Spinal cord (tissue), 10 donors: ENCODE results near the gene ZDHHC8. TPM values are rescaled to one million over a fixed set of nuclear protein-coding genes. Genes with fewer than 3 reads are reported as not detected.

Source experiments
- DNase-seq, 6 donors: peaks; one replicate each; pipeline versions ENCODE4 v3.0.0 to v3.0.0-alpha.2; 2013 to 2015; ENCODE audit warnings: low spot score in 6 of 6, low read depth in 4 of 6
- H3K27ac ChIP-seq: one replicate; pipeline ENCODE4 v1.5.1; 2013; ENCODE audit warnings: low read depth, low read length, control low read depth
- H3K27me3 ChIP-seq: one replicate; pipeline ENCODE4 v1.6.1; 2013; ENCODE audit warnings: low read length; ENCODE audit not compliant: control insufficient read depth, insufficient read depth
- H3K36me3 ChIP-seq: one replicate; pipeline ENCODE4 v1.6.1; 2013; ENCODE audit warnings: low read length; ENCODE audit not compliant: control insufficient read depth, insufficient read depth
- H3K4me1 ChIP-seq: one replicate; pipeline ENCODE4 v1.6.1; 2013; ENCODE audit warnings: low read length; ENCODE audit not compliant: control insufficient read depth, insufficient read depth
- H3K4me3 ChIP-seq: one replicate; pipeline ENCODE4 v1.5.1; 2013; ENCODE audit warnings: low read depth, low read length, control low read depth
- H3K9me3 ChIP-seq: one replicate; pipeline ENCODE4 v1.6.1; 2013; ENCODE audit warnings: low read length; ENCODE audit not compliant: control insufficient read depth, insufficient read depth
- WGBS: methylation state at CpG from one replicate; pipeline ENCODE4 v1.1.5; 2013; ENCODE audit warnings: missing lambda C conversion rate; ENCODE audit not compliant: insufficient coverage; 5-methylcytosine and 5-hydroxymethylcytosine counted together
- polyA plus RNA-seq, 2 donors: library from polyadenylated mRNA; unstranded; fragments of 120-200 nt; gene quantifications; one replicate each; pipeline ENCODE4 v1.2.1, GENCODE V29; 2013; ENCODE audit not compliant: insufficient read length in 2 of 2
- total RNA-seq, 2 donors: library from RNA; depleted of rRNA in 1 of 2; stranded (reverse); fragments of 120-200 nt in 1 of 2; fragments of >200 nt in 1 of 2; gene quantifications; one replicate each; pipeline versions ENCODE4 v1.2.3 to v1.2.4, GENCODE V29; 2013 to 2014
- donor health status: healthy.

The ZDHHC8 gene
- total and polyA plus RNA-seq, 4 donors = 9.5 to 64.4 (median 36.5) TPM

GRCh38 chr22:20151276-20151588 is 19.6 kb downstream of the ZDHHC8 start:
- no peaks in the 10 kb centered on the region for H3K9me3 ChIP-seq
- no CpG with 5 or more reads among the region's 4 CpGs for WGBS

DNA sequence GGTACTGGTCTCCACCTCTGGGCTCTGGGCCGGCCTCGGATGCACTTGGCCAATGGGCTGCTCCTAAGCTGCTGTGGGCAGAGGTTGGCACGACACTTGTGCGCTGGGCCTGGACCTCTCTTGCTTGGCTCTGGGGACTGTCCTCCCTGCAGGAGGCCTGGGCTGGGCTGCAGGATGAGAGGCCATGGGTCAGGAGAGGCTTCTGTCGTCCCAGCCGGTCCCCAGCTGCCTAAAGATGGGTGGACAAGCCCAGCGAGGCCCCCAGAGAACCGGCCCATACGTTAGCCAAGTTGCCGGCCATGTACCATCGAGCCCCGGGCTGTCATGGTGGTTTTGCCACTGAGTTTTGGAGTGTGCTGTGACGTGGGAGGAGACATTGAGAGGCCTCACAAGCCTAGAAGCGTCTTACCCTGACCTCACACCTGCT is 20.9 kb downstream of the ZDHHC8 start:
- Histone ChIP-seq H3K9me3 (no peaks in the 10 kb centered on the region), H3K4me1 (peaks cover 36% of the 10 kb centered on the region), H3K36me3 (peaks cover 25% of the 10 kb centered on the region), H3K4me3 (no peak overlapping the region), H3K27me3 (no peaks in the 10 kb centered on the region), H3K27ac (no peak overlapping the region)
- 84% methylated on average over 14 of the region's 14 CpGs for WGBS
- DNase-seq = no peak

More at GRCh38 chr22:20151276-20151588, 19.6 kb downstream of the ZDHHC8 start:
- Histone ChIP-seq H3K27me3 (no peaks in the 10 kb centered on the region), H3K36me3 (peaks cover 37% of the 10 kb centered on the region), H3K4me3 (no peak overlapping the region), H3K27ac (no peak overlapping the region), H3K4me1 (peaks cover 23% of the 10 kb centered on the region)
- no peak for DNase-seq

GRCh38 chr22:20153945-20154344 is 22.3 kb downstream of the ZDHHC8 start:
- Histone ChIP-seq H3K27ac (no peak overlapping the region), H3K4me1 (peaks cover 45% of the 10 kb centered on the region), H3K9me3 (no peaks in the 10 kb centered on the region), H3K36me3 (peaks cover 13% of the 10 kb centered on the region), H3K27me3 (no peaks in the 10 kb centered on the region), H3K4me3 (no peak overlapping the region)
- no peak for DNase-seq
- WGBS = 60% methylated on average over 15 of the region's 16 CpGs

GRCh38 chr22:20154602-20155187 is 23.1 kb downstream of the ZDHHC8 start:
- Histone ChIP-seq H3K36me3 (peaks cover 8% of the 10 kb centered on the region), H3K27ac (no peak overlapping the region), H3K9me3 (no peaks in the 10 kb centered on the region), H3K4me1 (peaks cover 51% of the 10 kb centered on the region), H3K4me3 (no peak overlapping the region), H3K27me3 (no peaks in the 10 kb centered on the region)
- WGBS = 75% methylated on average over 13 of the region's 14 CpGs
- DNase-seq = peak in 1 of 6 donors; percentile 39

- Histone ChIP-seq H3K4me1 (peaks cover 51% of the 10 kb centered on the region), H3K36me3 (peaks cover 8% of the 10 kb centered on the region), H3K27me3 (no peaks in the 10 kb centered on the region), H3K4me3 (no peak overlapping the region), H3K9me3 (no peaks in the 10 kb centered on the region), H3K27ac (no peak overlapping the region)
- WGBS = 18% methylated on average over 22 of the region's 30 CpGs
- DNase-seq = peak in 5 of 6 donors; percentile 33 to 90 (median 43)
Observed at GRCh38 chr22:20155330-20156041, 23.9 kb downstream of the ZDHHC8 start.

DNA sequence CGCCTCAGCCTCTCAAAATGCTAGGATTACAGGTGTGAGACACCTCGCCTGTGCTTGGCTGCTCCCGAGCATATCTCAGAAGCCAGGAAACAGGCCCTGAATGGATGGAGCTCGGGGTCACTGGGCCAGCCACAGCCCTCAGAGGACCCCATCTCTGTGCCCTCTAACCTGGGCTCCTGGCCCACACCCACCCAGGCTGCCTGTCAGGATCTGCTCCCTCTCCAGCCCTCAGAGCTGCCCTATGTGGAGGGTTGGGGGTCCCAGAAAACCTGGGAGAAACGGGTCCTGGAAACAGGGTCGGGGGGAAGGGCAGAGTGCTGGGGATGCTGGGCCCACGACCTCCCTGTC is 24.4 kb downstream of the ZDHHC8 start:
- H3K27me3 ChIP-seq = no peaks in the 10 kb centered on the region
- no peak for DNase-seq
- H3K4me1 ChIP-seq = peaks cover 51% of the 10 kb centered on the region
- no peak overlapping the region for H3K4me3 ChIP-seq
- 71% methylated on average over 5 of the region's 7 CpGs for WGBS
- H3K9me3 ChIP-seq = no peaks in the 10 kb centered on the region
- H3K36me3 ChIP-seq = peaks cover 8% of the 10 kb centered on the region
- H3K27ac ChIP-seq = no peak overlapping the region

DNA sequence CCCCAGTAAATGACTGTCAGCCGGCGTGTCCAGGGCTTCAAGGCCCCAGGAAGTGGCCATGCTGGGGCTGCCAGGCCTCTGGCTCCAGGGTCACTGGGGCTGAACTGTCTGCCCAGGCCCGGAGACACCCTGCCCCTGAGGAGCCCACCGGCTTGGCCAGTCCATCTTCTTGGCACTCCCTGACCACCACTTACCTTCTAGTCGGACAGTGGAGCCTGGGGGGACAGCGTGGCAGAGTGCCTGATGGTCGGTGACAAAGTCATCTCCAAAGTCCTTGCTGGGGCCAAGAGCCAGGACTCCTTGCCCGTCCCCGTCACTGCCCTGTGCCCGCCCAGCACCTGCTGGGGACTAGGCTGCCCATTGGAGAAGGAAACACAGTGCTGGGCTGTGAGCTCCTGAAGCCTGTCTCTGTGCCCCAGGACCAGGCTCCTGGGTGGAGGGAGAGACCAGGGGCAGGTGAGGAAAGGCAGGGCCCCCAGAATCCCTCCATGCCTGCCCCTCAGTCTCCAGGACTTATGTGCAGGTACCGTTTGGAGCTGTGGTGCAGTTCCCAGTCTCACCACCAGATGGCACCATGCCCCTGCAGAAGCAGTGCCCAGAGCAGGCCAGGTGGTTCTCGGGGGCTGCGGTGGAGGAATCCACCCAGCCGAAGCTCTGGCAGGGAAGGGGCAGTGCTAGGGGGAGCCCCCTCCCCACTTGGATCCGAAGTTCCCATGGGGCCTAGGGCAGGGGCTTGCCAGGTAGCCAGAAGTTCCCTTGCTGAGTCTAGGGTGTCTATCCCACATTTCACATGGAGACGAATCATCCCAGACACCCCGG is 25.2 kb downstream of the ZDHHC8 start:
- 52% methylated on average over 17 of the region's 17 CpGs for WGBS
- H3K9me3 ChIP-seq = no peaks in the 10 kb centered on the region
- DNase-seq = peak; percentile 64 to 96 (median 76)
- peaks cover 8% of the 10 kb centered on the region for H3K36me3 ChIP-seq
- H3K4me1 ChIP-seq = peaks cover 51% of the 10 kb centered on the region
- no peak overlapping the region for H3K4me3 ChIP-seq
- no peaks in the 10 kb centered on the region for H3K27me3 ChIP-seq
- H3K27ac ChIP-seq = no peak overlapping the region

- peaks cover 51% of the 10 kb centered on the region for H3K4me1 ChIP-seq
Observed at GRCh38 chr22:20157430-20158183, 26.0 kb downstream of the ZDHHC8 start.

GRCh38 chr22:20158391-20159036 is 26.9 kb downstream of the ZDHHC8 start:
- no peak overlapping the region for H3K27ac ChIP-seq
- WGBS = 76% methylated on average over 12 of the region's 15 CpGs
- H3K4me3 ChIP-seq = no peak overlapping the region
- H3K36me3 ChIP-seq = no peaks in the 10 kb centered on the region
- H3K9me3 ChIP-seq = no peaks in the 10 kb centered on the region
- no peak for DNase-seq
- no peaks in the 10 kb centered on the region for H3K27me3 ChIP-seq
- H3K4me1 ChIP-seq = peaks cover 51% of the 10 kb centered on the region

More at GRCh38 chr22:20157430-20158183, 26.0 kb downstream of the ZDHHC8 start:
- Histone ChIP-seq H3K27me3 (no peaks in the 10 kb centered on the region), H3K4me3 (no peak overlapping the region), H3K27ac (no peak overlapping the region), H3K9me3 (no peaks in the 10 kb centered on the region), H3K36me3 (peaks cover 3% of the 10 kb centered on the region)
- WGBS = 76% methylated on average over 13 of the region's 15 CpGs
- no peak for DNase-seq
